Karpas-422 (cell line): Measurements from ENCODE around the gene TRIM5. TPM values are rescaled to one million over a fixed set of nuclear protein-coding genes. Genes with fewer than 3 reads are reported as not detected.
"Not testable (repeated sequence)": the region's sequence is repeated elsewhere in the genome, so short reads cannot be mapped to it uniquely, and the experiment has no call there.

Source experiments
- DNase-seq: peaks from one replicate; pipeline ENCODE4 v3.0.0-alpha.2; 2015
- H2AFZ ChIP-seq: fragments of 200-600 bp; sonication (generic); 2 replicates; pipeline ENCODE4 v1.6.1; 2014; ENCODE audit warnings: antibody characterized with exemption, low read length, mixed read lengths
- H3K27ac ChIP-seq: fragments of 200-600 bp; sonication (generic); 2 replicates; pipeline ENCODE4 v1.5.1; 2014; ENCODE audit warnings: mild to moderate bottlenecking, low read length, moderate library complexity
- H3K27me3 ChIP-seq: fragments of 200-600 bp; sonication (generic); 2 replicates; pipeline ENCODE4 v1.6.1; 2014; ENCODE audit warnings: low read length, mixed read lengths
- H3K36me3 ChIP-seq: fragments of 200-600 bp; sonication (generic); 2 replicates; pipeline ENCODE4 v1.6.1; 2014; ENCODE audit warnings: low read length, mixed read lengths; ENCODE audit not compliant: insufficient read depth
- H3K4me1 ChIP-seq: fragments of 200-600 bp; sonication (generic); 2 replicates; pipeline ENCODE4 v1.6.1; 2014; ENCODE audit warnings: mild to moderate bottlenecking, low read length, mixed read lengths
- H3K4me2 ChIP-seq: fragments of 200-600 bp; sonication (generic); 2 replicates; pipeline ENCODE4 v1.6.1; 2014; ENCODE audit warnings: low read length, low read depth, mild to moderate bottlenecking; ENCODE audit not compliant: poor library complexity, severe bottlenecking
- H3K4me3 ChIP-seq: fragments of 200-600 bp; sonication (generic); 2 replicates; pipeline ENCODE4 v1.5.1; 2014; ENCODE audit warnings: mild to moderate bottlenecking, antibody characterized with exemption, low read length, mixed read lengths
- H3K79me2 ChIP-seq: fragments of 200-600 bp; sonication (generic); 2 replicates; pipeline ENCODE4 v1.6.1; 2014; ENCODE audit warnings: mild to moderate bottlenecking, low read length, mixed read lengths
- H3K9ac ChIP-seq: fragments of 200-600 bp; sonication (generic); 2 replicates; pipeline ENCODE4 v1.6.0; 2014; ENCODE audit warnings: low read length
- H3K9me2 ChIP-seq: fragments of 200-600 bp; sonication (generic), shearing (Covaris generic); replicated peaks from 2 replicates; pipeline ENCODE4 v1.6.0; 2014; ENCODE audit warnings: mild to moderate bottlenecking, low read length, moderate library complexity; ENCODE audit not compliant: insufficient read depth
- H3K9me3 ChIP-seq: fragments of 300-700, 200-600 bp; sonication (generic); 2 replicates; pipeline ENCODE4 v1.6.1; 2014; ENCODE audit warnings: low read length, mixed read lengths
- H4K20me1 ChIP-seq: fragments of 200-600 bp; sonication (generic); 2 replicates; pipeline ENCODE4 v1.6.1; 2014; ENCODE audit warnings: mild to moderate bottlenecking, antibody characterized with exemption, low read length, low read depth; ENCODE audit not compliant: insufficient read depth
- total RNA-seq: library from RNA; depleted of rRNA; stranded (reverse); fragments of >200 nt; shearing (Covaris generic); gene quantifications from 2 replicates; pipeline ENCODE4 v1.2.3, GENCODE V29; 2014; ENCODE audit warnings: low replicate concordance

Gene TRIM5
- total RNA-seq, 1 experiment from 2014 or later, result 31.4 TPM

GRCh38 chr11:5691964-5692361 is 7.1 kb upstream of the TRIM5 start:
- H3K4me3 ChIP-seq, result peak overlapping the region; percentile 77
- 0 out of 2 replicates have a peak overlapping the region, but pooled peaks have one; percentile 17 for H2AFZ ChIP-seq
- peaks cover 47% of the 10 kb centered on the region for H3K79me2 ChIP-seq
- no peaks in the 10 kb centered on the region for H3K9me2 ChIP-seq
- peak overlapping the region; percentile 49 for H3K27ac ChIP-seq
- peak overlapping the region; percentile 88 for H3K4me2 ChIP-seq
- no peaks in the 10 kb centered on the region for H3K27me3 ChIP-seq
- no peaks in the 10 kb centered on the region for H3K9me3 ChIP-seq
- no peaks in the 10 kb centered on the region for H4K20me1 ChIP-seq
- DNase-seq, result peak; percentile 54
- H3K36me3 ChIP-seq, result peaks cover 14% of the 10 kb centered on the region; the same call in 1 of the 2 replicates
- H3K4me1 ChIP-seq, result peaks cover 36% of the 10 kb centered on the region
- H3K9ac ChIP-seq, result peak overlapping the region; percentile 86

GRCh38 chr11:5691238-5691963 is 6.5 kb upstream of the TRIM5 start:
- peak overlapping the region; percentile 57; the same call in 1 of the 2 replicates for H2AFZ ChIP-seq
- H3K4me2 ChIP-seq, result peak overlapping the region; percentile 88
- H3K4me3 ChIP-seq, result peak overlapping the region; percentile 77
- not testable (repeated sequence) for H3K27me3 ChIP-seq, H3K36me3 ChIP-seq, H3K9me2 ChIP-seq, DNase-seq, H4K20me1 ChIP-seq, H3K9me3 ChIP-seq
- peaks cover 36% of the 10 kb centered on the region for H3K4me1 ChIP-seq
- peak overlapping the region; percentile 86 for H3K9ac ChIP-seq
- H3K79me2 ChIP-seq, result peaks cover 47% of the 10 kb centered on the region
- peak overlapping the region; percentile 94 for H3K27ac ChIP-seq

- H3K4me1 ChIP-seq, result peaks cover 38% of the 10 kb centered on the region
- peak overlapping the region; percentile 57; the same call in 1 of the 2 replicates for H2AFZ ChIP-seq
- H3K79me2 ChIP-seq, result peaks cover 47% of the 10 kb centered on the region
- H3K9me3 ChIP-seq, result no peaks in the 10 kb centered on the region
- H3K27ac ChIP-seq, result peak overlapping the region; percentile 94
- no peaks in the 10 kb centered on the region for H4K20me1 ChIP-seq
- H3K4me2 ChIP-seq, result peak overlapping the region; percentile 88
- peak overlapping the region; percentile 86 for H3K9ac ChIP-seq
- H3K36me3 ChIP-seq, result peaks cover 4% of the 10 kb centered on the region; the same call in 1 of the 2 replicates
- H3K27me3 ChIP-seq, result no peaks in the 10 kb centered on the region
- no peaks in the 10 kb centered on the region for H3K9me2 ChIP-seq
- peak; percentile 69 for DNase-seq
- H3K4me3 ChIP-seq, result peak overlapping the region; percentile 77
These were observed 5.9 kb upstream of the TRIM5 start for GRCh38 chr11:5690736-5691135.

- peak overlapping the region; percentile 94 for H3K27ac ChIP-seq
- DNase-seq, result peak; percentile 61
- H3K9me3 ChIP-seq, result no peaks in the 10 kb centered on the region
- no peaks in the 10 kb centered on the region for H3K27me3 ChIP-seq
- H3K9me2 ChIP-seq, result no peaks in the 10 kb centered on the region
- H3K4me3 ChIP-seq, result peak overlapping the region; percentile 77
- H4K20me1 ChIP-seq, result no peaks in the 10 kb centered on the region
- 0 out of 2 replicates have a peak overlapping the region, but pooled peaks have one; percentile 57 for H2AFZ ChIP-seq
- peak overlapping the region; percentile 86 for H3K9ac ChIP-seq
- H3K4me2 ChIP-seq, result peak overlapping the region; percentile 88
- peaks cover 40% of the 10 kb centered on the region for H3K4me1 ChIP-seq
- H3K36me3 ChIP-seq, result peaks cover 4% of the 10 kb centered on the region; the same call in 1 of the 2 replicates
- peaks cover 45% of the 10 kb centered on the region for H3K79me2 ChIP-seq
These were observed 5.3 kb upstream of the TRIM5 start for GRCh38 chr11:5690216-5690615.

GRCh38 chr11:5689551-5689983 is 4.7 kb upstream of the TRIM5 start, which contains the start of gene TRIM22:
Gene TRIM22 (plus strand): TSS chr11:5689790. CDS start chr11:5696233, 6,443 bp downstream.
- H3K27me3 ChIP-seq, result no peaks in the 10 kb centered on the region
- H3K9me2 ChIP-seq, result no peaks in the 10 kb centered on the region
- no peaks in the 10 kb centered on the region for H3K9me3 ChIP-seq
- H3K4me3 ChIP-seq, result peak within 1 kb of the TSS; percentile 77
- peak within 1 kb of the TSS; percentile 57 for H2AFZ ChIP-seq
- peak; percentile 90 for DNase-seq
- no peaks in the 10 kb centered on the region for H4K20me1 ChIP-seq
- H3K4me2 ChIP-seq, result peak within 1 kb of the TSS; percentile 88
- H3K36me3 ChIP-seq, result peaks cover 4% of the 10 kb centered on the region; the same call in 1 of the 2 replicates
- peaks cover 39% of the 10 kb centered on the region for H3K79me2 ChIP-seq
- H3K27ac ChIP-seq, result peak within 1 kb of the TSS; percentile 94
- H3K9ac ChIP-seq, result peak within 1 kb of the TSS; percentile 86
- H3K4me1 ChIP-seq, result peaks cover 36% of the 10 kb centered on the region

GRCh38 chr11:5688482-5688881 is 3.6 kb upstream of the TRIM5 start:
- Histone ChIP-seq H3K9ac (no peak overlapping the region), H3K4me2 (no peak overlapping the region)

GRCh38 chr11:5686426-5686825 is 1.6 kb upstream of the TRIM5 start:
- H3K79me2 ChIP-seq, result peaks cover 29% of the 10 kb centered on the region

More at GRCh38 chr11:5688482-5688881, 3.6 kb upstream of the TRIM5 start:
- no peak overlapping the region for H3K4me3 ChIP-seq
- H2AFZ ChIP-seq, result no peak overlapping the region
- no peaks in the 10 kb centered on the region for H3K27me3 ChIP-seq
- H3K79me2 ChIP-seq, result peaks cover 36% of the 10 kb centered on the region
- peaks cover 35% of the 10 kb centered on the region for H3K4me1 ChIP-seq
- no peak for DNase-seq
- no peaks in the 10 kb centered on the region for H4K20me1 ChIP-seq
- peak overlapping the region; percentile 94 for H3K27ac ChIP-seq
- no peaks in the 10 kb centered on the region for H3K36me3 ChIP-seq
- H3K9me2 ChIP-seq, result no peaks in the 10 kb centered on the region
- no peaks in the 10 kb centered on the region for H3K9me3 ChIP-seq

GRCh38 chr11:5684036-5684645 is 733 bp downstream of the TRIM5 start:
- Histone ChIP-seq H3K9me3 (no peaks in the 10 kb centered on the region), H3K79me2 (peaks cover 18% of the 10 kb centered on the region), H3K36me3 (no peaks in the 10 kb centered on the region), H3K4me1 (peaks cover 16% of the 10 kb centered on the region), H2AFZ (no peak overlapping the region), H3K4me3 (peak overlapping the region; percentile 74), H3K4me2 (peak overlapping the region; percentile 91), H3K27me3 (no peaks in the 10 kb centered on the region), H3K27ac (peak overlapping the region; percentile 72), H4K20me1 (no peaks in the 10 kb centered on the region), H3K9ac (peak overlapping the region; percentile 74), H3K9me2 (no peaks in the 10 kb centered on the region)
- DNase-seq, result peak; percentile 42

More at GRCh38 chr11:5686426-5686825, 1.6 kb upstream of the TRIM5 start:
- no peak overlapping the region for H2AFZ ChIP-seq
- H3K9me3 ChIP-seq, result no peaks in the 10 kb centered on the region
- H3K36me3 ChIP-seq, result no peaks in the 10 kb centered on the region
- H3K9me2 ChIP-seq, result no peaks in the 10 kb centered on the region
- no peak overlapping the region for H3K9ac ChIP-seq
- H3K4me1 ChIP-seq, result peaks cover 24% of the 10 kb centered on the region
- no peaks in the 10 kb centered on the region for H4K20me1 ChIP-seq
- no peaks in the 10 kb centered on the region for H3K27me3 ChIP-seq
- no peak for DNase-seq
- H3K4me3 ChIP-seq, result no peak overlapping the region
- no peak overlapping the region for H3K4me2 ChIP-seq
- no peak overlapping the region for H3K27ac ChIP-seq
